NCI-H1092 treated with DMSO at 0.1 percent for 48 hours (cell line): ENCODE data around the gene LRRFIP1.
"Not testable (repeated sequence)": the region's sequence is repeated elsewhere in the genome, so short reads cannot be mapped to it uniquely, and the experiment has no call there.

Experiments
- DNase-seq: peaks from one replicate; lab custom pipeline; 2025; lab: John Stamatoyannopoulos, UW

LRRFIP1 gene

GRCh38 chr2:237627441-237628246 lies at the start of gene LRRFIP1:
Gene LRRFIP1 (plus strand): TSS chr2:237627587. CDS start chr2:237627645, 58 bp downstream.
- no peak for DNase-seq

- DNase-seq: no peak
These were observed 49.2 kb upstream of the LRRFIP1 start for GRCh38 chr2:237577956-237578870.

- no peak for DNase-seq
These were observed 46.1 kb upstream of the LRRFIP1 start for GRCh38 chr2:237581326-237581725.

- DNase-seq: peak; percentile 75
These were observed 45.3 kb upstream of the LRRFIP1 start for GRCh38 chr2:237581751-237582746.

- DNase-seq: no peak
These were observed 43.7 kb upstream of the LRRFIP1 start for GRCh38 chr2:237583385-237584295.

GRCh38 chr2:237585590-237586221 lies 41.7 kb upstream of the LRRFIP1 start:
- DNase-seq: no peak

GRCh38 chr2:237588044-237588696 lies 39.2 kb upstream of the LRRFIP1 start:
- no peak for DNase-seq

GRCh38 chr2:237590272-237591140 lies 36.9 kb upstream of the LRRFIP1 start, which contains the start of gene RAB17:
Gene RAB17 (minus strand): TSS chr2:237590734. CDS start chr2:237586154, 4,580 bp downstream.
- no peak for DNase-seq

GRCh38 chr2:237591141-237591881 lies 36.1 kb upstream of the LRRFIP1 start:
- DNase-seq: no peak

GRCh38 chr2:237592425-237592980 lies 34.9 kb upstream of the LRRFIP1 start:
- no peak for DNase-seq

- no peak for DNase-seq
These were observed 34.4 kb upstream of the LRRFIP1 start for GRCh38 chr2:237593036-237593435.

- no peak for DNase-seq
These were observed 33.6 kb upstream of the LRRFIP1 start for GRCh38 chr2:237593596-237594320.

- no peak for DNase-seq
These were observed 32.9 kb upstream of the LRRFIP1 start for GRCh38 chr2:237594514-237594871.

- DNase-seq: not testable (repeated sequence)
These were observed 31.4 kb upstream of the LRRFIP1 start for GRCh38 chr2:237595829-237596519.

- no peak for DNase-seq
These were observed 30.7 kb upstream of the LRRFIP1 start for GRCh38 chr2:237596520-237597195.
